ENCODE measurements around the gene MITD1.
A peak's percentile ranks its signal among the peaks of the same experiment; 100 is the strongest.

Gene MITD1

GRCh38 chr2:99153921-99154604 is 26.8 kb downstream of the MITD1 start:
- H3K4me3 ChIP-seq (ENCODE audit: low read depth in 1 of 2, low read length in 1 of 2) = peak overlapping the region; percentile 88 to 89
- no peaks in the 10 kb centered on the region for H3K9me3 ChIP-seq
- H3K27ac ChIP-seq = peak overlapping the region; percentile 93
- no peaks in the 10 kb centered on the region for H3K27me3 ChIP-seq
- H3K36me3 ChIP-seq = no peaks in the 10 kb centered on the region
- H3K4me1 ChIP-seq (ENCODE audit: control insufficient read depth in 1 of 2, insufficient read depth in 1 of 2, low read depth in 1 of 2, low read length in 1 of 2) = peaks cover 38 to 41% of the 10 kb centered on the region in 2 experiments
- TF ChIP-seq CTCF (IDR thresholded peaks at IDR 0.05) = no peak

DNA sequence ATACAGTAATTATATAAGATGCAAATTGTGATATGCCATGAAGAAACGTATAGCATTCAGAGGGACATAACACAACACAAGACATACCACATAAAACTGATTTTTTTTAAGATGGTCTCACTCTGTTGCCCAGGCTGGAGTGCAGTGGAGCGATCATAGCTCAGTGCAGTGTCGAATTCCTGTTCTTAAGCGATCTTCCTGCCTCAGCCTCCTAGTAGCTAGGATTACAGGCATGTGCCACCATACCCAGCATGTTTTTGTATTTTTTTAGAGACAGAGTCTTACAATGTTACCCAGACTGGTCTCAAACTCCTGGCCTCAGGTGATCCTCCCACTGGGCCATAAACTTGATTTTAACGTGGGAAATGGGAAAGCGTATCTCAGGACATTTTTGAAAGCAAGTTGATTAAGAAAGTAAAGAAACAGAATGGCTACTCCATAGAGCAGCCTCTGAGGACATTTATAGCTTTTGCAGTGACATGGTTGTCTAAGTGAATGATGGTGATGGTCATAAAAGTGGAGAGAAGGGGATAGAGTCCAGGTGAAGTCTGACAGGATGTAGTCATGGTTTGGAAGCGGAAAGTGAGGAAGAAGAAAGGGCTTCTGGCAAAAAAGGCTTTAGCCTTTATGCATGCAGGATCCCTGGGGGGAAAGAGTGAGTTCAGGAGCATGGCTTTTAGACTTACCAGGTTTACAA is 28.5 kb downstream of the MITD1 start:
- peaks cover 46 to 54% of the 10 kb centered on the region in 2 experiments for H3K4me1 ChIP-seq (ENCODE audit: control insufficient read depth in 1 of 2, insufficient read depth in 1 of 2, low read depth in 1 of 2, low read length in 1 of 2)
- TF ChIP-seq CTCF (IDR thresholded peaks at IDR 0.05) = no peak
- no peaks in the 10 kb centered on the region for H3K36me3 ChIP-seq
- no peaks in the 10 kb centered on the region for H3K27me3 ChIP-seq
- H3K4me3 ChIP-seq (ENCODE audit: low read depth in 1 of 2, low read length in 1 of 2) = no peak overlapping the region
- no peaks in the 10 kb centered on the region for H3K9me3 ChIP-seq
- H3K27ac ChIP-seq = peak overlapping the region; percentile 93

DNA sequence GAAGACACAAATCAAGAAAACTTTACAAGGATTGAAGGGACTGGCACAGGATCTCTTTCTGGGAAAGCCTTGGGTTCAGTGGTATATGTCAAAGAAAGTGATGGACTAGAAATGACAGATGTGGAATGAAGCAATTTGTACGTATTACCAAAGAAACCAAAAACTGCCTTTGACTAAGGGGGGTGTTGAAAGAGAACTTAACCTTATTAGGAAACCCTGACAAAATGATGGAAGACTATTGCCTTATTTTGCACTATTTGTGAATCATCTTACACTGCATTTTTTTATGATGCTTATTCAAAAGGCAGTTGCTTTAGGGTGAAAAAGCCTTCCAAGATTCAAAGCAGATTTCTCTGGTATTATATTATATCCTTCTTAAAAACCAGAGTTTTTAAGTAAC is 30.2 kb downstream of the MITD1 start:
- peak overlapping the region; percentile 93 for H3K27ac ChIP-seq
- no peak for TF ChIP-seq CTCF (IDR thresholded peaks at IDR 0.05)
- no peaks in the 10 kb centered on the region for H3K27me3 ChIP-seq
- no peaks in the 10 kb centered on the region for H3K9me3 ChIP-seq
- H3K36me3 ChIP-seq = no peaks in the 10 kb centered on the region
- H3K4me1 ChIP-seq (ENCODE audit: control insufficient read depth in 1 of 2, insufficient read depth in 1 of 2, low read depth in 1 of 2, low read length in 1 of 2) = peaks cover 45 to 59% of the 10 kb centered on the region in 2 experiments
- peak overlapping the region in 1 of 2 experiments; percentile 6 for H3K4me3 ChIP-seq (ENCODE audit: low read depth in 1 of 2, low read length in 1 of 2)

- H3K27me3 ChIP-seq = peaks cover 11% of the 10 kb centered on the region
- peaks cover 19 to 38% of the 10 kb centered on the region in 2 experiments for H3K4me1 ChIP-seq (ENCODE audit: control insufficient read depth in 1 of 2, insufficient read depth in 1 of 2, low read depth in 1 of 2, low read length in 1 of 2)
- H3K4me3 ChIP-seq (ENCODE audit: low read depth in 1 of 2, low read length in 1 of 2) = peak within 1 kb of the TSS; percentile 85 to 98
- peak within 1 kb of the TSS; percentile 84 for H3K27ac ChIP-seq
- no peaks in the 10 kb centered on the region for H3K36me3 ChIP-seq
- H3K9me3 ChIP-seq = no peaks in the 10 kb centered on the region
- TF ChIP-seq CTCF (IDR thresholded peaks at IDR 0.05) = peak; percentile 25
These were observed 39.4 kb downstream of the MITD1 start, which contains the start of gene C2orf15 for GRCh38 chr2:99141110-99142108. Gene C2orf15 (plus strand): TSS chr2:99141707. CDS start chr2:99150559, 8,852 bp downstream.

DNA sequence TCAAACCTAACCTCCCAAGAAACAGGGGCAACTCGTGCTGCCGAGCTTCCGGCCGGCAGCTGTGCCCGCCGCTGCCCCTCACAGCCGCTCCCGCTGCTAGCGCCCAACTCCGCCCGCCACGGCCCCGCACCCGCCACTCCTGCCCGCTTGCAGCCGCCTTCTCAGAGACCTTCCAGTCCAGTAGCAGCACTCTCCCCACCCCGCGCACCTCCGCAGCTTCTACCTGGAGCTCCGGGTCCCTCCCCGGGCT is 40.1 kb downstream of the MITD1 start:
- peak overlapping the region; percentile 84 for H3K27ac ChIP-seq

More for the DNA sequence above, 40.1 kb downstream of the MITD1 start:
- TF ChIP-seq CTCF (IDR thresholded peaks at IDR 0.05) = no peak
- Histone ChIP-seq H3K27me3 (peaks cover 11% of the 10 kb centered on the region), H3K36me3 (no peaks in the 10 kb centered on the region), H3K4me3 (ENCODE audit: low read depth in 1 of 2, low read length in 1 of 2) (peak overlapping the region; percentile 85 to 98), H3K9me3 (no peaks in the 10 kb centered on the region), H3K4me1 (ENCODE audit: control insufficient read depth in 1 of 2, insufficient read depth in 1 of 2, low read depth in 1 of 2, low read length in 1 of 2) (peaks cover 19 to 38% of the 10 kb centered on the region in 2 experiments)
